ENCODE data around the gene DDX52. TPM values are rescaled to one million over a fixed set of nuclear protein-coding genes. Genes with fewer than 3 reads are reported as not detected.

The DDX52 gene
- total RNA-seq, 1 experiment from 2014 or later, result 27.7 TPM

GRCh38 chr17:37662353-37662752, 19.1 kb upstream of the DDX52 start:
- no TSS peak for BruUV-seq (replicated peaks)
- Histone ChIP-seq H3K9me3 (ENCODE audit: low read depth, low read length, poor library complexity, severe bottlenecking) (no peaks in the 10 kb centered on the region), H3K27ac (ENCODE audit: low read depth, low read length, poor library complexity, severe bottlenecking) (no peak overlapping the region), H3K4me1 (ENCODE audit: insufficient read depth, low read length, poor library complexity, severe bottlenecking) (no peaks in the 10 kb centered on the region), H3K4me3 (ENCODE audit: low read depth, low read length, poor library complexity, severe bottlenecking) (no peak overlapping the region), H3K36me3 (ENCODE audit: insufficient read depth, low read length, poor library complexity, severe bottlenecking) (no peaks in the 10 kb centered on the region), H3K27me3 (replicated peaks; ENCODE audit: insufficient read depth, low read depth, low read length, poor library complexity) (no peaks in the 10 kb centered on the region)
- DNase-seq (ENCODE audit: low spot score), result no peak
- intact Hi-C loops (cut with micrococcal nuclease; ENCODE audit: unreplicated experiment), result no loop called here
- ChIA-PET CTCF (no interaction called here), POLR2A (ENCODE audit: low non-redundant PET) (no interaction called here)
- no peak for TF ChIP-seq EZH2 (IDR thresholded peaks at IDR 0.05; ENCODE audit: borderline replicate concordance, low read depth, low read length, poor library complexity, severe bottlenecking)
- TF ChIP-seq CTCF (conservative IDR thresholded peaks at IDR 0.05; ENCODE audit: low read depth, low read length), result no peak

- H3K27ac ChIP-seq (ENCODE audit: low read depth, low read length, poor library complexity, severe bottlenecking), result no peak overlapping the region
- no peak for TF ChIP-seq EZH2 (IDR thresholded peaks at IDR 0.05; ENCODE audit: borderline replicate concordance, low read depth, low read length, poor library complexity, severe bottlenecking)
- TF ChIP-seq CTCF (conservative IDR thresholded peaks at IDR 0.05; ENCODE audit: low read depth, low read length), result no peak
- H3K27me3 ChIP-seq (replicated peaks; ENCODE audit: insufficient read depth, low read depth, low read length, poor library complexity), result no peaks in the 10 kb centered on the region
- intact Hi-C loops (cut with micrococcal nuclease; ENCODE audit: unreplicated experiment), result no loop called here
- H3K36me3 ChIP-seq (ENCODE audit: insufficient read depth, low read length, poor library complexity, severe bottlenecking), result no peaks in the 10 kb centered on the region
- ChIA-PET POLR2A (ENCODE audit: low non-redundant PET) (no interaction called here), CTCF (no interaction called here)
- no peak for DNase-seq (ENCODE audit: low spot score)
- no peaks in the 10 kb centered on the region for H3K9me3 ChIP-seq (ENCODE audit: low read depth, low read length, poor library complexity, severe bottlenecking)
- H3K4me1 ChIP-seq (ENCODE audit: insufficient read depth, low read length, poor library complexity, severe bottlenecking), result no peaks in the 10 kb centered on the region
- BruUV-seq (replicated peaks), result no TSS peak
- H3K4me3 ChIP-seq (ENCODE audit: low read depth, low read length, poor library complexity, severe bottlenecking), result no peak overlapping the region
These were observed 18.3 kb upstream of the DDX52 start for GRCh38 chr17:37661400-37662014.

GRCh38 chr17:37659925-37660324, 16.7 kb upstream of the DDX52 start:
- POLR2A ChIA-PET (ENCODE audit: low non-redundant PET), result no interaction called here
- no peak for DNase-seq (ENCODE audit: low spot score)
- H3K9me3 ChIP-seq (ENCODE audit: low read depth, low read length, poor library complexity, severe bottlenecking), result no peaks in the 10 kb centered on the region
- no peak for TF ChIP-seq CTCF (conservative IDR thresholded peaks at IDR 0.05; ENCODE audit: low read depth, low read length)
- TF ChIP-seq EZH2 (IDR thresholded peaks at IDR 0.05; ENCODE audit: borderline replicate concordance, low read depth, low read length, poor library complexity, severe bottlenecking), result no peak
- BruUV-seq (replicated peaks), result no TSS peak
- no peak overlapping the region for H3K4me3 ChIP-seq (ENCODE audit: low read depth, low read length, poor library complexity, severe bottlenecking)
- H3K27ac ChIP-seq (ENCODE audit: low read depth, low read length, poor library complexity, severe bottlenecking), result no peak overlapping the region
- intact Hi-C loops (cut with micrococcal nuclease; ENCODE audit: unreplicated experiment), result no loop called here
- H3K4me1 ChIP-seq (ENCODE audit: insufficient read depth, low read length, poor library complexity, severe bottlenecking), result no peaks in the 10 kb centered on the region
- H3K27me3 ChIP-seq (replicated peaks; ENCODE audit: insufficient read depth, low read depth, low read length, poor library complexity), result no peaks in the 10 kb centered on the region
- H3K36me3 ChIP-seq (ENCODE audit: insufficient read depth, low read length, poor library complexity, severe bottlenecking), result no peaks in the 10 kb centered on the region
- CTCF ChIA-PET, result no interaction called here
